IMR-90 (cell line): ENCODE measurements around the gene ALX4. TPM values are rescaled to one million over a fixed set of nuclear protein-coding genes. Genes with fewer than 3 reads are reported as not detected.

Experiments used
- ATAC-seq: fragments of 200-7000 bp; cut with Tn5 transposase; 2 replicates; pipeline ENCODE4 v1.9.1; 2020; ENCODE audit warnings: low read depth, mild to moderate bottlenecking, moderate library complexity
- BruUV-seq: library from RNA; stranded (reverse); fragments of 400-500 nt; replicated peaks from 2 replicates; lab custom pipeline; 2021; lab: Mats Ljungman, UMichigan
- CTCF ChIA-PET: fragments of 300-600 bp; formaldehyde crosslinking; extraction: SDS; loops from one replicate; lab custom pipeline; 2021; ENCODE audit warnings: antibody characterized with exemption; lab: Yijun Ruan, JAX
- POLR2A ChIA-PET: fragments of 300-600 bp; sonication (Branson Sonifier 250); formaldehyde crosslinking; loops from one replicate; lab custom pipeline; 2022; ENCODE audit warnings: antibody characterized with exemption; ENCODE audit not compliant: unreplicated experiment; lab: Charles Lee
- DNase-seq: peaks from one replicate; pipeline ENCODE4 v3.0.0; 2013
- H2AFZ ChIP-seq: replicated peaks from 2 replicates; pipeline ENCODE3; 2013; ENCODE audit warnings: low read length, mild to moderate bottlenecking; ENCODE audit not compliant: poor library complexity
- H2AK5ac ChIP-seq: 2 replicates; pipeline ENCODE4 v1.6.1; 2013; ENCODE audit warnings: low read depth, low read length, inconsistent platforms
- H2AK9ac ChIP-seq: replicated peaks from 2 replicates; pipeline ENCODE3; 2013; ENCODE audit warnings: mild to moderate bottlenecking, low read depth, low read length, moderate library complexity; ENCODE audit not compliant: poor library complexity
- H2BK120ac ChIP-seq: 2 replicates; pipeline ENCODE4 v1.6.1; 2013; ENCODE audit warnings: low read depth, low read length, inconsistent platforms
- H2BK15ac ChIP-seq: 3 replicates; pipeline ENCODE4 v1.6.1; 2013; ENCODE audit warnings: low read depth, low read length, inconsistent platforms
- H2BK20ac ChIP-seq: 2 replicates; pipeline ENCODE4 v1.6.1; 2013; ENCODE audit warnings: low read depth, mild to moderate bottlenecking, inconsistent platforms, low read length, moderate library complexity
- H2BK5ac ChIP-seq: 2 replicates; pipeline ENCODE4 v1.6.1; 2013; ENCODE audit warnings: mild to moderate bottlenecking, low read depth, low read length, inconsistent platforms; ENCODE audit not compliant: poor library complexity, severe bottlenecking
- H3K14ac ChIP-seq: replicated peaks from 2 replicates; pipeline ENCODE4 v1.6.1; 2013; ENCODE audit warnings: low read depth, low read length, inconsistent platforms
- H3K18ac ChIP-seq: 2 replicates; pipeline ENCODE4 v1.6.1; 2013; ENCODE audit warnings: low read depth, low read length, control low read depth
- H3K23ac ChIP-seq: 2 replicates; pipeline ENCODE4 v1.6.1; 2013; ENCODE audit warnings: low read depth, low read length, inconsistent platforms
- H3K27ac ChIP-seq: 2 replicates; pipeline ENCODE4 v1.5.1; 2013; ENCODE audit warnings: mild to moderate bottlenecking, control low read depth, low read length; ENCODE audit not compliant: insufficient read depth
- H3K27me3 ChIP-seq: 2 replicates; pipeline ENCODE4 v1.6.1; 2013; ENCODE audit warnings: low read length; ENCODE audit not compliant: control insufficient read depth, insufficient read depth
- H3K36me3 ChIP-seq: 2 replicates; pipeline ENCODE4 v1.6.1; 2013; ENCODE audit warnings: low read length, mixed read lengths; ENCODE audit not compliant: control insufficient read depth, insufficient read depth
- H3K4ac ChIP-seq: 2 replicates; pipeline ENCODE4 v1.6.1; 2013; ENCODE audit warnings: low read depth, low read length, inconsistent platforms
- H3K4me1 ChIP-seq: 2 replicates; pipeline ENCODE4 v1.6.1; 2013; ENCODE audit warnings: low read length, mixed read lengths; ENCODE audit not compliant: control insufficient read depth, insufficient read depth
- H3K4me2 ChIP-seq: 2 replicates; pipeline ENCODE4 v1.6.1; 2013; ENCODE audit warnings: low read depth, mild to moderate bottlenecking, control low read depth, low read length, moderate library complexity
- H3K4me3 ChIP-seq: 2 replicates; pipeline ENCODE4 v1.5.1; 2013; ENCODE audit warnings: low read depth, mild to moderate bottlenecking, control low read depth, low read length, moderate library complexity; ENCODE audit not compliant: insufficient read depth
- H3K56ac ChIP-seq: 2 replicates; pipeline ENCODE4 v1.6.1; 2013; ENCODE audit warnings: low read length, inconsistent platforms; ENCODE audit not compliant: insufficient read depth; ENCODE audit errors: extremely low read depth
- H3K79me1 ChIP-seq, 2 experiments: 2 replicates each; pipeline ENCODE4 v1.6.1; 2013; ENCODE audit warnings: low read length in 2 of 2, inconsistent platforms in 1 of 2, low read depth in 1 of 2
- H3K9ac ChIP-seq: 2 replicates; pipeline ENCODE4 v1.6.1; 2013; ENCODE audit warnings: low read depth, low read length, control low read depth
- H3K9me1 ChIP-seq: 2 replicates; pipeline ENCODE4 v1.6.1; 2013; ENCODE audit warnings: low read length, inconsistent platforms; ENCODE audit not compliant: insufficient read depth
- H3K9me3 ChIP-seq: 2 replicates; pipeline ENCODE4 v1.6.1; 2013; ENCODE audit warnings: low read length; ENCODE audit not compliant: control insufficient read depth, insufficient read depth
- H4K20me1 ChIP-seq: 2 replicates; pipeline ENCODE4 v1.6.1; 2013; ENCODE audit warnings: low read length, inconsistent platforms; ENCODE audit not compliant: insufficient read depth
- H4K5ac ChIP-seq: 2 replicates; pipeline ENCODE4 v1.6.1; 2013; ENCODE audit warnings: mild to moderate bottlenecking, low read depth, low read length, control low read depth
- H4K8ac ChIP-seq, 2 experiments: 2 replicates each; pipeline ENCODE4 v1.6.1; 2013; ENCODE audit warnings: low read depth in 2 of 2, low read length in 2 of 2, control low read depth in 1 of 2, inconsistent platforms in 1 of 2
- H4K91ac ChIP-seq: 2 replicates; pipeline ENCODE4 v1.6.1; 2013; ENCODE audit warnings: low read depth, low read length, inconsistent platforms; ENCODE audit not compliant: insufficient read depth
- BHLHE40 ChIP-seq: fragments of 150-350 bp; IDR thresholded peaks from 2 replicates; pipeline ENCODE4 v1.6.1; 2016; ENCODE audit warnings: mild to moderate bottlenecking, low read depth, low read length
- CEBPB ChIP-seq: IDR thresholded peaks from 2 replicates; pipeline ENCODE4 v1.6.1; 2012; ENCODE audit warnings: low read depth, low read length, improper control_type of control experiment
- CHD1 ChIP-seq: IDR thresholded peaks from 2 replicates; pipeline ENCODE4 v1.6.1; 2012; ENCODE audit warnings: low read depth, low read length, improper control_type of control experiment
- CTCF ChIP-seq: conservative IDR thresholded peaks from 2 replicates; pipeline ENCODE4 v1.5.1; 2012; ENCODE audit warnings: mild to moderate bottlenecking, low read depth, low read length, improper control_type of control experiment
- ELK1 ChIP-seq: fragments of 150-350 bp; IDR thresholded peaks from 2 replicates; pipeline ENCODE4 v1.6.1; 2016; ENCODE audit warnings: low read depth, mild to moderate bottlenecking, low read length, moderate library complexity, borderline replicate concordance
- FOS ChIP-seq: fragments of 150-350 bp; IDR thresholded peaks from 2 replicates; pipeline ENCODE4 v1.6.1; 2016; ENCODE audit warnings: low read depth, low read length
- MAFK ChIP-seq: IDR thresholded peaks from 2 replicates; pipeline ENCODE4 v1.6.1; 2012; ENCODE audit warnings: low read depth, low read length, improper control_type of control experiment
- MAZ ChIP-seq: IDR thresholded peaks from 2 replicates; pipeline ENCODE4 v1.6.1; 2012; ENCODE audit warnings: low read depth, mild to moderate bottlenecking, low read length, improper control_type of control experiment, moderate library complexity, borderline replicate concordance
- MXI1 ChIP-seq: IDR thresholded peaks from 2 replicates; pipeline ENCODE4 v1.6.1; 2012; ENCODE audit warnings: low read depth, mild to moderate bottlenecking, low read length, moderate library complexity, borderline replicate concordance
- POLR2A ChIP-seq: IDR thresholded peaks from 2 replicates; pipeline ENCODE4 v1.6.1; 2012; ENCODE audit warnings: mild to moderate bottlenecking, low read depth, low read length
- RCOR1 ChIP-seq: IDR thresholded peaks from 2 replicates; pipeline ENCODE4 v1.6.1; 2012; ENCODE audit warnings: mild to moderate bottlenecking, low read length, improper control_type of control experiment; ENCODE audit not compliant: insufficient replicate concordance
- RFX5 ChIP-seq: IDR thresholded peaks from 2 replicates; pipeline ENCODE4 v1.8.0; 2012; ENCODE audit warnings: low read depth, mild to moderate bottlenecking, low read length, moderate library complexity
- SMC3 ChIP-seq: fragments of 150-350 bp; IDR thresholded peaks from 2 replicates; pipeline ENCODE4 v1.6.1; 2016; ENCODE audit warnings: low read depth, mild to moderate bottlenecking, antibody characterized with exemption, low read length, moderate library complexity
- USF2 ChIP-seq: fragments of 150-350 bp; IDR thresholded peaks from 2 replicates; pipeline ENCODE4 v1.6.1; 2017; ENCODE audit warnings: mild to moderate bottlenecking, antibody characterized with exemption, low read length, low read depth
- WGBS, 2 experiments: methylation state at CpG; one replicate each; pipeline versions ENCODE4 v1.1.5 to v1.1.7; 2013; ENCODE audit warnings: missing lambda C conversion rate in 2 of 2; ENCODE audit not compliant: insufficient read length in 1 of 2; ENCODE audit errors: extremely low coverage in 2 of 2; 5-methylcytosine and 5-hydroxymethylcytosine counted together
- dilution Hi-C: fragments of 300-500 bp; cut with HindIII; formaldehyde crosslinking; loops from one replicate; pipeline ENCODE4 v1.14.3; 2018; ENCODE audit warnings: low sequenced_read_pairs; ENCODE audit not compliant: unreplicated experiment
- in situ Hi-C: fragments of 300-500 bp; cut with MboI; formaldehyde crosslinking; loops from 3 replicates; pipeline ENCODE4 v1.14.3; 2019; ENCODE audit warnings: low sequenced_read_pairs, inconsistent platforms, mixed read lengths
- intact Hi-C: fragments of 100-400 bp; cut with micrococcal nuclease; formaldehyde crosslinking; loops from 2 replicates; pipeline ENCODE4 v1.10.0; 2022
- polyA plus RNA-seq, 3 experiments: library from polyadenylated mRNA; depleted of rRNA; stranded (reverse); fragments of >200 nt; gene quantifications; 2 replicates each; pipeline ENCODE4 v1.2.3, GENCODE V29; 2012; ENCODE audit warnings: low replicate concordance in 1 of 3
- total RNA-seq: library from RNA; depleted of rRNA; stranded (reverse); fragments of >200 nt; gene quantifications from 2 replicates; pipeline ENCODE4 v1.2.3, GENCODE V29; 2012

ALX4 gene
- total and polyA plus RNA-seq, 2 of the 4 experiments (the other 2 are of a cell fraction), result not detected

GRCh38 chr11:44255406-44256071, 54.4 kb downstream of the ALX4 start:
- WGBS, 2 experiments, result no CpG with 5 or more reads among the region's 6 CpGs
- Histone ChIP-seq H3K4me2 (no peak overlapping the region), H3K27me3 (no peaks in the 10 kb centered on the region), H2AK5ac (no peak overlapping the region), H3K27ac (no peak overlapping the region), H3K18ac (no peak overlapping the region), H3K9me1 (0 out of 2 replicates have a peak, but pooled peaks cover 3% of the 10 kb centered on the region), H4K91ac (no peak overlapping the region), H3K9ac (no peak overlapping the region), H2AK9ac (peak overlapping the region; percentile 67), H3K9me3 (no peaks in the 10 kb centered on the region; the same call in 1 of the 2 replicates), H3K56ac (no peak overlapping the region), H2BK20ac (no peak overlapping the region), H3K4me3 (no peak overlapping the region), H3K79me1 (no peaks in the 10 kb centered on the region), H2AFZ (no peak overlapping the region), H2BK5ac (no peak overlapping the region), H3K4ac (no peak overlapping the region), H4K20me1 (no peaks in the 10 kb centered on the region), H2BK120ac (no peak overlapping the region), H3K4me1 (no peaks in the 10 kb centered on the region; the same call in 1 of the 2 replicates), H4K8ac (no peak overlapping the region), H3K23ac (no peak overlapping the region; the same call in 1 of the 2 replicates), H3K14ac (no peak overlapping the region), H4K5ac (no peak overlapping the region), H2BK15ac (no peak overlapping the region), H3K36me3 (no peaks in the 10 kb centered on the region)
- in situ Hi-C loops, result no loop called here
- intact Hi-C loops, result loop anchor here (10.0 kb wide), 1 partner anchor 121 kb away; no protein-coding TSS in a partner anchor
- ChIA-PET CTCF (interaction anchor here (0.6 kb wide), 1 partner anchor 14 kb away, joined by 8 read pairs; no protein-coding TSS in a partner anchor), POLR2A (no interaction called here)
- no peak for TF ChIP-seq CHD1
- no peak for TF ChIP-seq USF2
- TF ChIP-seq CTCF, result no peak
- no peak for TF ChIP-seq CEBPB
- no peak for TF ChIP-seq MAZ
- TF ChIP-seq BHLHE40, result no peak
- TF ChIP-seq MXI1, result no peak
- no peak for TF ChIP-seq RCOR1
- TF ChIP-seq POLR2A, result no peak
- TF ChIP-seq FOS, result no peak
- TF ChIP-seq ELK1, result no peak
- TF ChIP-seq RFX5, result no peak
- TF ChIP-seq MAFK, result no peak
- no peak for TF ChIP-seq SMC3
- BruUV-seq, result no TSS peak
- DNase-seq (no peak), ATAC-seq (no peak)
- dilution Hi-C loops, result no loop called here
